GM12878 (cell line): Measurements from ENCODE around the gene UAP1.

Experiments
- EZH2 ChIP-seq: IDR thresholded peaks from 2 replicates; pipeline ENCODE4 v1.6.1; 2012; ENCODE audit warnings: low read depth, mild to moderate bottlenecking, control low read depth, inconsistent platforms, low read length, borderline replicate concordance; ENCODE audit not compliant: control insufficient read depth
- SKIL ChIP-seq: fragments of 450-650 bp; IDR thresholded peaks from 2 replicates; pipeline ENCODE4 v1.6.1; 2017; ENCODE audit warnings: mild to moderate bottlenecking, low read depth, inconsistent platforms; ENCODE audit not compliant: poor library complexity, severe bottlenecking

GRCh38 chr1:162578071-162578700, 16.7 kb downstream of the UAP1 start:
- TF ChIP-seq SKIL (no peak), EZH2 (no peak)
